Lung (tissue), 12 donors: ENCODE data around the gene CCDC127. TPM values are rescaled to one million over a fixed set of nuclear protein-coding genes. Genes with fewer than 3 reads are reported as not detected.

ENCODE experiments used
- ATAC-seq: fragments of 200-7000 bp; cut with Tn5 transposase; one replicate; pipeline ENCODE4 v1.9.1; 2020; ENCODE audit warnings: moderate number of reproducible peaks; ENCODE audit not compliant: insufficient read depth, low FRiP score
- DNase-seq, 3 donors: peaks; one replicate each; pipeline ENCODE4 v3.0.0-alpha.2; 2013 to 2017
- H3K27ac ChIP-seq, 2 donors: one replicate each; pipeline ENCODE4 v1.5.1; 2013; ENCODE audit warnings: mild to moderate bottlenecking in 2 of 2, moderate library complexity in 2 of 2, control low read depth in 1 of 2, inconsistent platforms in 1 of 2, low read depth in 1 of 2, low read length in 1 of 2
- H3K27me3 ChIP-seq, 3 donors: one replicate each; pipeline ENCODE4 v1.5.1; 2013; ENCODE audit warnings: low read length in 2 of 3; ENCODE audit not compliant: control insufficient read depth in 3 of 3, insufficient read depth in 3 of 3
- H3K36me3 ChIP-seq, 4 donors: one replicate each; pipeline ENCODE4 v1.5.1; 2013; ENCODE audit warnings: low read length in 4 of 4, mild to moderate bottlenecking in 1 of 4, moderate library complexity in 1 of 4; ENCODE audit not compliant: control insufficient read depth in 4 of 4, insufficient read depth in 4 of 4
- H3K4me1 ChIP-seq, 5 donors: one replicate each; pipeline ENCODE4 v1.5.1; 2013; ENCODE audit warnings: low read length in 5 of 5, mild to moderate bottlenecking in 2 of 5, moderate library complexity in 1 of 5; ENCODE audit not compliant: control insufficient read depth in 5 of 5, insufficient read depth in 5 of 5
- H3K4me3 ChIP-seq: one replicate; pipeline ENCODE4 v1.5.1; 2013; ENCODE audit warnings: mild to moderate bottlenecking, control low read depth, moderate library complexity
- H3K9ac ChIP-seq, 2 donors: one replicate each; pipeline ENCODE4 v1.5.1; 2013; ENCODE audit warnings: low read length in 2 of 2, control low read depth in 1 of 2; ENCODE audit not compliant: insufficient read depth in 1 of 2
- H3K9me3 ChIP-seq, 4 donors: one replicate each; pipeline ENCODE4 v1.5.1; 2013; ENCODE audit warnings: low read length in 3 of 4, mild to moderate bottlenecking in 1 of 4, moderate library complexity in 1 of 4; ENCODE audit not compliant: control insufficient read depth in 4 of 4, insufficient read depth in 3 of 4
- CTCF ChIP-seq: IDR thresholded peaks from 2 replicates; pipeline ENCODE4 v1.5.1; 2012; ENCODE audit warnings: mild to moderate bottlenecking; ENCODE audit errors: control extremely low read depth, extremely low read depth
- WGBS, 2 donors: extraction: QIAGEN DNeasy Blood & Tissue Kit; methylation state at CpG; one replicate each; pipeline ENCODE4 v1.1.7; 2013; 5-methylcytosine and 5-hydroxymethylcytosine counted together
- polyA plus RNA-seq, 2 donors: library from polyadenylated mRNA; stranded (reverse); fragments of 200-250 nt; gene quantifications; one replicate each; pipeline ENCODE4 v1.2.1, GENCODE V29; 2013
- total RNA-seq, 2 donors: library from RNA; depleted of rRNA in 1 of 2; stranded (reverse); fragments of >200 nt in 1 of 2; gene quantifications; one replicate each; pipeline ENCODE4 v1.2.1, GENCODE V29; 2014 to 2021
- donor health status: control.
- donor health status: control.
- donor health status: Bipolar disorder and iron deficiency.
- donor health status: healthy.
- donor health status: DM: yes; HTN: yes; CAD: no.

Gene CCDC127
- total and polyA plus RNA-seq, 4 donors, result 2.1 to 6.4 (median 3.9) TPM

DNA sequence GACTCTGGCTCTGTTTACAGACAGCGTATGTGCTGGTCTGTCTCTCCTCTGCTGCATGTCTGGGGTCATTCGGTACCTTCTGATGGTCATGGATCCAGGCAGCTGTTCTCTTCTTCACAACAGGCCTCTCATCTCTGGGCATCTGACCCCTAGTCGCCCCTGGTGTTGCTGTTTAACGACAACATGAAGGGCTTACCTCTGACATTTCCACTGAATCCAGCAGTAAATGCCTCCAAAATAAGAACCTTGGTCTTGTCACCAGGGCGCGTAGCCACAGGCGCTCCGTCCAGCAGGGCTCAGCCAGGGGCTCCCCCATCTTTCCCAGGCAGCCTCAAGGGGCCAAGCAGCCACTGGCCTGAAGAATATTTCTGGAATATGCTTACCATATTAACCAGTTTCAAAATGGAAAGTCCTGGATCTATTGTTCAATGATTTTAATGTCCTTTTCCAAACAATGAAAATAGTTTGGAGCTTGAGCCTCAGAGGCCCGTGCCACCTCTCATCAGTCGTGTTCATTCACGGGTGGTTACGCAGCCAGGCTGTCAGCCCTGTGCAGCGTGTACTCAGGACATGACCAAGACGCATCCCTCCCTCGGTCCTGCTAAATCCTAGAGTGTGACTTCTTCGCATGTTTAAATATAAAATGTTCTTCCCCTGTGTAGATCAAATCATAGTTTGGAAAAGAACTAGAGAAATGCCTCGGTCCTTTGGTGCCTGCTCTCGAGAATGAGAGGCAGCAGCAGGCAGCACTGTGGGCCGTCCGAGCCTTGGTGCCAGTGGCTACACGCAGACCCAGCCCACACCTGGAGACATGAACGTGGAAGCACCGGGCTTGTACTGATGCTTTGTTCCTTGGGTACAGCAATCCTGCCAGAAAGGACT, 56.8 kb downstream of the CCDC127 start:
- H3K36me3 ChIP-seq, result no peaks in the 10 kb centered on the region
- H3K9ac ChIP-seq, result no peak overlapping the region
- DNase-seq (peak in 1 of 3 donors; percentile 4), ATAC-seq (no peak)
- H3K9me3 ChIP-seq, result no peaks in the 10 kb centered on the region
- WGBS, 2 donors, result 91 to 93% methylated on average over 23 of the region's 23 CpGs
- H3K4me1 ChIP-seq, result no peaks in the 10 kb centered on the region
- no peak overlapping the region for H3K4me3 ChIP-seq
- no peak for TF ChIP-seq CTCF
- no peaks in the 10 kb centered on the region for H3K27me3 ChIP-seq
- H3K27ac ChIP-seq, result no peak overlapping the region

DNA sequence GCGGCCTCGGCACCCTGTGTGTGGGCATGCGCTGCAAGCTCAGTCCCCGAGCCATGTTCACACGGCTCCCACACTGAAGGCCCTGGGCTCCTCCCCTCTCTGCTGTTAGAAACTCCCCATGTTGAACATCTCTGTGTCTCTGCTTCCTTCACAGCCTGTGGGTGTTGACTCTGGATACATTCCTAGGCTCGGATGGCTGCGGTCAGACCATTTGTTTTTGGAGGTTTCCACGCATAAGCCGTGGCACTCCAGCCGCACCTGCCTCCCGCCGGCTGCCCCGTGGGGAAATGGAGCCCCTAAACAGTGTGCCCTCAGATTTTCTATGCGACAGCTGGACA, 57.8 kb downstream of the CCDC127 start:
- peak in 1 of 3 donors; percentile 4 for DNase-seq
- ATAC-seq, result no peak
- H3K4me1 ChIP-seq, result no peaks in the 10 kb centered on the region
- no peak overlapping the region for H3K9ac ChIP-seq
- H3K36me3 ChIP-seq, result no peaks in the 10 kb centered on the region
- no peak overlapping the region for H3K27ac ChIP-seq
- no peak overlapping the region for H3K4me3 ChIP-seq
- no peak for TF ChIP-seq CTCF
- no peaks in the 10 kb centered on the region for H3K27me3 ChIP-seq
- H3K9me3 ChIP-seq, result no peaks in the 10 kb centered on the region
- 87% methylated on average over 14 of the region's 14 CpGs for WGBS, 2 donors

GRCh38 chr5:159448-160172, 58.3 kb downstream of the CCDC127 start:
- DNase-seq (peak in 1 of 3 donors; percentile 6), ATAC-seq (no peak)
- no peaks in the 10 kb centered on the region for H3K36me3 ChIP-seq
- no peak overlapping the region for H3K4me3 ChIP-seq
- 50 to 63% methylated on average over 19 of the region's 19 CpGs for WGBS, 2 donors
- no peaks in the 10 kb centered on the region for H3K9me3 ChIP-seq
- no peak overlapping the region for H3K27ac ChIP-seq
- no peak overlapping the region for H3K9ac ChIP-seq
- TF ChIP-seq CTCF, result no peak
- H3K4me1 ChIP-seq, result no peaks in the 10 kb centered on the region
- H3K27me3 ChIP-seq, result no peaks in the 10 kb centered on the region
